Stimulated activated CD4-positive, alpha-beta T cell treated with anti-CD3 and anti-CD28 coated beads, Interleukin-1b, Interleukin-23, amount 100 ng/mL, for 48 hours (primary cell): ENCODE data around the gene GDF2.

Source experiments
- DNase-seq: peaks from one replicate; pipeline ENCODE4 v3.0.0-alpha.2; 2020

Gene GDF2

GRCh38 chr10:47314416-47314970 lies 7.8 kb upstream of the GDF2 start:
- no peak for DNase-seq

- DNase-seq, result no peak
Observed at GRCh38 chr10:47315421-47315820, 6.8 kb upstream of the GDF2 start.

GRCh38 chr10:47316131-47316530 lies 6.1 kb upstream of the GDF2 start:
- DNase-seq, result no peak

- DNase-seq, result no peak
Observed at GRCh38 chr10:47317251-47317650, 5.0 kb upstream of the GDF2 start.

GRCh38 chr10:47318706-47319105 lies 3.5 kb upstream of the GDF2 start:
- DNase-seq, result no peak

GRCh38 chr10:47319784-47320183 lies 2.5 kb upstream of the GDF2 start:
- no peak for DNase-seq

- no peak for DNase-seq
Observed at GRCh38 chr10:47320812-47321211, 1.4 kb upstream of the GDF2 start.

GRCh38 chr10:47321521-47322195 lies 596 bp upstream of the GDF2 start:
- no peak for DNase-seq

- DNase-seq, result no peak
Observed at GRCh38 chr10:47323087-47323486, 833 bp downstream of the GDF2 start.

- no peak for DNase-seq
Observed at GRCh38 chr10:47323636-47324296, 1.5 kb downstream of the GDF2 start.

- no peak for DNase-seq
Observed at GRCh38 chr10:47325303-47326291, 3.3 kb downstream of the GDF2 start.

GRCh38 chr10:47326306-47326926 lies 4.2 kb downstream of the GDF2 start:
- no peak for DNase-seq

GRCh38 chr10:47326927-47327330 lies 4.7 kb downstream of the GDF2 start:
- no peak for DNase-seq

- no peak for DNase-seq
Observed at GRCh38 chr10:47329855-47330254, 7.6 kb downstream of the GDF2 start.

GRCh38 chr10:47330366-47330765 lies 8.1 kb downstream of the GDF2 start:
- DNase-seq, result no peak

GRCh38 chr10:47330804-47331203 lies 8.6 kb downstream of the GDF2 start:
- DNase-seq, result no peak

- no peak for DNase-seq
Observed at GRCh38 chr10:47331491-47331890, 9.2 kb downstream of the GDF2 start.

GRCh38 chr10:47331954-47332353 lies 9.7 kb downstream of the GDF2 start:
- no peak for DNase-seq

- DNase-seq, result no peak
Observed at GRCh38 chr10:47332371-47332770, 10.1 kb downstream of the GDF2 start.

GRCh38 chr10:47332946-47333345 lies 10.7 kb downstream of the GDF2 start:
- DNase-seq, result no peak

- DNase-seq, result no peak
Observed at GRCh38 chr10:47333532-47333931, 11.3 kb downstream of the GDF2 start.

GRCh38 chr10:47334466-47335295 lies 12.4 kb downstream of the GDF2 start:
- no peak for DNase-seq
